GM21390 (cell line): ENCODE measurements around the gene YIPF3.

Experiments used
- ATAC-seq: cut with Tn5 transposase; IDR thresholded peaks from one replicate; pipeline ENCODE4 v1.9.1; 2021; ENCODE audit not compliant: unreplicated experiment

The YIPF3 gene

GRCh38 chr6:43493833-43494232, 22.9 kb downstream of the YIPF3 start:
- no peak for ATAC-seq

GRCh38 chr6:43493230-43493629, 23.5 kb downstream of the YIPF3 start:
- no peak for ATAC-seq

GRCh38 chr6:43492673-43493072, 24.1 kb downstream of the YIPF3 start:
- no peak for ATAC-seq

- no peak for ATAC-seq
Observed at GRCh38 chr6:43491750-43492661, 24.7 kb downstream of the YIPF3 start.

GRCh38 chr6:43490523-43490939, 26.2 kb downstream of the YIPF3 start:
- ATAC-seq, result no peak

GRCh38 chr6:43489277-43490072, 27.3 kb downstream of the YIPF3 start:
- no peak for ATAC-seq

GRCh38 chr6:43488667-43489276, 28.0 kb downstream of the YIPF3 start:
- no peak for ATAC-seq

- no peak for ATAC-seq
Observed at GRCh38 chr6:43481591-43482236, 35.0 kb downstream of the YIPF3 start.

GRCh38 chr6:43481075-43481474, 35.7 kb downstream of the YIPF3 start:
- ATAC-seq, result no peak

- ATAC-seq, result no peak
Observed at GRCh38 chr6:43478008-43478372, 38.7 kb downstream of the YIPF3 start.

- peak; percentile 97 for ATAC-seq
Observed at GRCh38 chr6:43477235-43478007, 39.3 kb downstream of the YIPF3 start, which contains the start of gene TJAP1. TJAP1 (plus strand) TSS chr6:43477570; CDS start chr6:43499002, 21,432 bp downstream.

- no peak for ATAC-seq
Observed at GRCh38 chr6:43476746-43477145, 40.0 kb downstream of the YIPF3 start.

- no peak for ATAC-seq
Observed at GRCh38 chr6:43475516-43475915, 41.2 kb downstream of the YIPF3 start.

GRCh38 chr6:43472515-43472914, 44.2 kb downstream of the YIPF3 start:
- no peak for ATAC-seq

GRCh38 chr6:43471399-43471798, 45.3 kb downstream of the YIPF3 start:
- no peak for ATAC-seq

GRCh38 chr6:43469947-43470346, 46.8 kb downstream of the YIPF3 start:
- no peak for ATAC-seq

GRCh38 chr6:43468748-43469681, 47.7 kb downstream of the YIPF3 start:
- ATAC-seq, result no peak

GRCh38 chr6:43468240-43468639, 48.5 kb downstream of the YIPF3 start:
- ATAC-seq, result no peak

- ATAC-seq, result no peak
Observed at GRCh38 chr6:43467752-43468151, 49.0 kb downstream of the YIPF3 start.
